ENCODE data around the gene POU2AF3. TPM values are rescaled to one million over a fixed set of nuclear protein-coding genes. Genes with fewer than 3 reads are reported as not detected.

Gene POU2AF3
- total RNA-seq, 1 experiment from 2014 or later: not detected

DNA sequence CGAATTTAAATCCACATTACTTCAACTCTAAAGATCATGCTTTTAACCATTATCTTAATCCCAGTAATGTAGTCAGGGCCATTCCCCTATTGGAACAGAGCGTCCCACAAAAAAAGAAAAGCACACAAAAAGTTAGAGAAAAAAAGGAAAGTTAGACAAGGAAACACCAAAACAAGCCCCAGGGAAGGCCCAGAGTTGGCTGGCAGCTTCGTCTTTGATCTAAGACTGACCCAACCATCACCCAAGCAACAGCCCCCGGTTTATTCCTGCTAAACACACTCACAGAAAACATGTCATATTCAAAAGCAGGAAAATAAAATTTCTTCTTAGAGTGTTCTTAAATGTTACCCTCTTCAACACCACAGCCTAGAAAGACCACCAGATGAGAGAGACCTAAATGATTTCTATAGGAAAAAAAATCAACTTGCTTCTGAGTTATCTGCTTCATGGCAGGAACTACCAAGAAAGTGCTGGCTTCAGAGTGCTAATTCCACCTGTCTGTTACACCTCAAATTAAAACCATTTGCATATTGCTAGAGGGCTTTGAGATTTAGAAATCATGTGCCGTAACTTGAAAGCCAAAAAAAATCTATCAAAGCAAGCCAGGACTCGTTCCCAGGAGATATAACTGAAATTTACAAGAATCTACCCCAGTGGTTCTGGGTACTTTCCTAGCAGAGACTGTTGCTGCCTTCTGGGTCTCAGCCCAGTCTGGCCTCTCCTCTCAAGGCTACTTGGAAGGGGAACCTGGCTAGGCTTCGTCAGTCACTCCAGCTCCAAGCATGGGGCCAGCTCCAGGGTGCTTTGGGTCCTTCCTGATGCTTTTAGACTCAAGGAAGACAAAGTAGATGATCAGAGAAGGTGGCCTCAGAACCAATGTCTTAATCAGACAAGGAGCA, 31.2 kb downstream of the POU2AF3 start:
- no peak overlapping the region for H3K4me3 ChIP-seq
- no peaks in the 10 kb centered on the region for H3K36me3 ChIP-seq
- H3K4me1 ChIP-seq: no peaks in the 10 kb centered on the region
- no peaks in the 10 kb centered on the region for H3K27me3 ChIP-seq
- DNase-seq: no peak
- no peak overlapping the region for H3K27ac ChIP-seq
- H3K9me3 ChIP-seq (replicated peaks): no peaks in the 10 kb centered on the region

DNA sequence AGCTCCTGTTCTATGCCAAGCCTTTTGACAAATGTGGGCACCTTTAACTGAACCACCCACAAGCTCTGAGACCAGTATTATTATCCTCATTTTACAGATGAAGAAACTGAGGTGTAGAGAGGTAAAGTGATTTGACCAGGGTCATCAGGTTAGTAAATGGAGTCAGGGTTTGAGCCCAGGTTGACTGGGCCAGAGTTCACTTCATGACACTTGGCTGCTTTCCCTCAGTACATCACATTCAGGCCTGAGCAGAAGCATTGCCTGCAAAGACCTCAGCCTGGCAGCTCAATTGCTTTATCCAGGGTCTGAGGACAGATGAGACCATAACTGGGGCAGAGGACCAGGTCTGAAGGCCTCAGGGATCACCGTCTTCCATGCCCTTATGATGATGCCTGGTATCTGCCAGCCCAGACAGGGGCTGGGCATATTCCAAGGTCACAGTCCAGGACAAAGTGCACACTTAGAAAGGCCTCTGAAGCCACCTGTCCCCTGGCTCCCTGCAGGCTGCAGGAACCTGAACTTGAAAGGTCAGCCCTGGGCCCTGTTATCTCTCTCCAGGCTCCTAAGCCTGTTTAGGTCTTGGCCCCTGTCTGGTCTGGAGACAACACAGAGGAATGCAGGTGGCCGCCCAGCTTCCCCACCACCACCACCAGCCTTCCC, 32.0 kb downstream of the POU2AF3 start:
- Histone ChIP-seq H3K4me3 (no peak overlapping the region), H3K4me1 (no peaks in the 10 kb centered on the region)

DNA sequence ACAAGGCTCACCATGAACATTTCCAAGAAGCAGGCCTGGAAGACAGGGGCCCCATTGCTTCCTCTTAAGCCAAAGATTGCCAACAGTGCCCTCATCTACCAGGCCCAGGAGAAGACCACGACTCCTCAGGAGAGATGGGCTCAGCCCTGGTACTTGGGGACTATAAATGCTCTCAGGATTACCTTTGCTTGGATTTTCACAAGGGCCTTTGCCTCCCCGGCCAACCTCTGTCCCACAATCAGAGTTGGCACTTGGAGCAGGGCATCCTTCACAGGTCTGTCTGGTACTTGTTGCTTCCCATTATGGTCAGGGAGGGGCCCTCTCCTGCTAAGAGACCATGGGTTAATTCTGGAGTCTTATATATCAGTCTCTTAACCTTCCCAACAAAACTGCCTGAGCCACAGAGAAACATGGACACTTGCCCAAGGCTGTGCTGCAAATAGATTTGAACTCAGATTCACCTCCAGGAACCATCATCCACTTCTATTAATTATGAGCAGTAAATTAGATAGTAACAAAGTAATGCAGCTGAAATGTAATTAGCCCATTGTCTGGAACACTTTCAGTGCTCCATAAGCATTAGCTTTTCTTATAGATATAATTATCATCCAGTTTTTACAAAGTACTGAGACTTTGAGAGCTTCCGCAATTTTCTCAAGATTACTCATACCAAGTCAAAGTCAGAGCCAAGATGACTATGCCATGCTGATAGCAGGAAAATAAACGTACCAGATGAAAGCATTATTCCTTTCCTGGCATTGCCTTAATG, 33.5 kb downstream of the POU2AF3 start:
- no peak overlapping the region for H3K27ac ChIP-seq
- DNase-seq: no peak
- H3K36me3 ChIP-seq: no peaks in the 10 kb centered on the region
- H3K4me3 ChIP-seq: no peak overlapping the region
- no peaks in the 10 kb centered on the region for H3K27me3 ChIP-seq
- no peaks in the 10 kb centered on the region for H3K9me3 ChIP-seq (replicated peaks)
- no peaks in the 10 kb centered on the region for H3K4me1 ChIP-seq

More for the DNA sequence above, 32.0 kb downstream of the POU2AF3 start:
- Histone ChIP-seq H3K27me3 (no peaks in the 10 kb centered on the region), H3K27ac (no peak overlapping the region), H3K36me3 (no peaks in the 10 kb centered on the region), H3K9me3 (replicated peaks) (no peaks in the 10 kb centered on the region)
- no peak for DNase-seq

DNA sequence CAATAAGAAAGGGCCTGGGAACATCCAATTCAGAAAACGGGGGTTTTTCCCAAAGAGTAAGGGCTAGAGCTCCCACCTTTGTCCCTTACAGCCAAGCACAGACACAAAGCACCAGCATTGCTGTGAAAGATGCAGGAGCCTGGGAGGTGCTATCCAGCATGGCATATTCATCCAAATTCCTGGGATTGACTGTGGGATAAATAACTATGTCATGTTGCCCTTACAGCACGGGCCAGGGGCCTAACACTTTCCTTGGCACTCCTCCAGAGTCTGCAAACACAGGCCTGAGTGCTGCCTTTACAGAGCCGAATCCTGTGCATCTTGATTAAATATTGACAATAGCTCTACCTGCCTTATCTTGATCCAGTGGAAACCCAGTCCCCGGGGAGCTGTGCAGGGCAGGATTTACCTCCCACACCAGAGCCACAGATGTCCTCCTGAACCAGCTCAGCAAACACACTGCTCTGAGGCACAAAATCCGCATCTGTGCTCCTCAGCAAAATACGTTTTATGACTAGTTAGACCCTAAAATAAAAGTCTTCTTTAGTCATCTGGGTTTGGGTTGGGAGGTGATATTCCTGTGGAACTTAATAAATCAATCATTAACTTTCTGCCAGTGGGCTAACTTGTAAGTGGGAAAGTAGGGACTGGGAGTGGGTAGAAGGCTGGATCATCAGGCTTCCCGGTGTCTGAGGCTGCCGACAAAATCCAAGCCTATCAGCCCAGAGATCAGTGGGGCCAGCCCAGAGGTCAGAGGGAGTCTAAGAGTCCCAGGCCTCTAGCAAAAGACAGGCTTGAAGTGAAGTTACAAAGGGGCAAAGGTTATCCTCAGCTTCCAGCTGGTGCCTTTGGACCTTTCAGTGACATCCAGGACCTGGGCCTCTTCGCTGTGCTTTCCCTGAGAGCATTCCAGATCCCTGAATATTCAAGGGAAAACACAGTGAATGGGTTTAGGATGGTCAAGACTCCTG, 36.5 kb downstream of the POU2AF3 start:
- H3K27ac ChIP-seq: no peak overlapping the region
- no peaks in the 10 kb centered on the region for H3K9me3 ChIP-seq (replicated peaks)
- no peak overlapping the region for H3K4me3 ChIP-seq
- H3K27me3 ChIP-seq: no peaks in the 10 kb centered on the region
- no peak for DNase-seq
- no peaks in the 10 kb centered on the region for H3K4me1 ChIP-seq
- H3K36me3 ChIP-seq: no peaks in the 10 kb centered on the region

DNA sequence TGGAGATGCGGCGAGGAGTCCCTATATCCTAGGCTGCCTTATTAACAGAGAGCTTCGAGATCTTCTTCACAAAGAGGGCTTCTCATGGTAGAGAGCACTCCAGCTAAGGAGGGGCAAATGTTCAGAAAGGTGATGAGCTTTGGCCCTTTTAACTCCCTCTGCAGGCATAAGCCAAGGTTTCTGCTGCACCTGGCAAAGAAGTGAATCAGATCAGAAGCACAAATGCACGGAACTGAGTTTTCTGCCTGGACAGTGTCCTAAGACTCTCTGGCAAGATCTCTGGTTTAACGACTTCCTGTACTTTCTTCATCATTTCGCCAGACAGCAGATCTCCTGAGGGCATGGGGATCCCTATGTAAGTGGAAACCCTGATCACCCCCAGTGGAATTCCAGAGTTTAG, 37.2 kb downstream of the POU2AF3 start:
- Histone ChIP-seq H3K36me3 (no peaks in the 10 kb centered on the region), H3K27ac (no peak overlapping the region), H3K9me3 (replicated peaks) (no peaks in the 10 kb centered on the region), H3K4me1 (no peaks in the 10 kb centered on the region), H3K27me3 (no peaks in the 10 kb centered on the region), H3K4me3 (no peak overlapping the region)
- DNase-seq: no peak

DNA sequence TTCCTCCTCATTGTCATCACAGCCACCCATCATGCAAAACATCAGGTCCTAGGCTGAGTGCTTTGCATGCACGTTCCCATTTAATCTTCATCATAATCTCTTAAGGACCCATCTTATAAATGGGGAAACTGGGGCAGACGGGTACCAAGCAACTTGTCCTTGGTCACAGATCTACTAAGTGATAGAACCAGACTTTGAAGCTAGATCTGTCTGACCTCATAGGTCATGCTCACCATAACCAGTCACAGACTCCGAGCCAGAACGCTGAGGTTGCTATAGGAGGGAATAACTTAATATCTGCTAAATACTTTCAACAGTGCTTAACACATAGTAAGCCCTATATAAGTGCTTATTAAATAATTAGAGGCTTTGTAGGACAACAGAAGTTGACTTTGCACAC, 37.7 kb downstream of the POU2AF3 start:
- no peaks in the 10 kb centered on the region for H3K4me1 ChIP-seq
- H3K36me3 ChIP-seq: no peaks in the 10 kb centered on the region
- DNase-seq: no peak
- H3K27ac ChIP-seq: no peak overlapping the region
- no peak overlapping the region for H3K4me3 ChIP-seq
- no peaks in the 10 kb centered on the region for H3K27me3 ChIP-seq
- H3K9me3 ChIP-seq (replicated peaks): no peaks in the 10 kb centered on the region

DNA sequence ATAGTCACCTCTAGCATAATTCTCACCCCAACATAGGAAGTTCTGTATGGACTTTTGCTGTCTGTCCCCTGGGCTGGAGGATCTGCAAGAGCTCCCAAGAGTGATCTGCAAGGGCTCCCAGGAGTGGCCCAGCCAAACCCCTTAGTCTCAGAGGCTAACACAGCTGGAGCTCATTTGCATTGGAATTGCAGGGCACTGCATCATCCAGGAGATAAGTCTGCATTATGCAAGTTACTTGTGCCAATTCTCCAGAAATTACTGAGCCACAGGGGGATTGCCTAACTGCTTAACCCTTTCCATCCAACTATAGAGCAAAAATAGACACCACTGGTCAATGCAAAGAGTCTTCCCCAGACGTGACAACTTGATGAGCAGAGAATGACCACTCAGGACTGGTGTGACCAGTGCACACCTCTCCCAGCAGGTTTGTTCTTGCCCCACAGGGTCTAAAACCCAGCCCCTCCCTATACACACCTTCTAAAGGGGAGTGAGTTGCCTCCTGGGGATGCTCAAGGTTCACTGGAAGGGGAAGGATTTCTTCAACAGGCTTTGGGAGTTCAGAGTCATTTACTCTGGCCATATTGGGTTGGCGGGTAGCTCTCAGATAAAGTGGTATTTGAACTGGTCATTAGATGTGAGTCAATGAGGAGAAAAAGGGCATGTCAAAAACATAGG, 38.4 kb downstream of the POU2AF3 start:
- H3K27ac ChIP-seq: no peak overlapping the region
- H3K9me3 ChIP-seq (replicated peaks): no peaks in the 10 kb centered on the region
- H3K36me3 ChIP-seq: no peaks in the 10 kb centered on the region
- no peaks in the 10 kb centered on the region for H3K27me3 ChIP-seq
- DNase-seq: no peak
- H3K4me3 ChIP-seq: no peak overlapping the region
- no peaks in the 10 kb centered on the region for H3K4me1 ChIP-seq

DNA sequence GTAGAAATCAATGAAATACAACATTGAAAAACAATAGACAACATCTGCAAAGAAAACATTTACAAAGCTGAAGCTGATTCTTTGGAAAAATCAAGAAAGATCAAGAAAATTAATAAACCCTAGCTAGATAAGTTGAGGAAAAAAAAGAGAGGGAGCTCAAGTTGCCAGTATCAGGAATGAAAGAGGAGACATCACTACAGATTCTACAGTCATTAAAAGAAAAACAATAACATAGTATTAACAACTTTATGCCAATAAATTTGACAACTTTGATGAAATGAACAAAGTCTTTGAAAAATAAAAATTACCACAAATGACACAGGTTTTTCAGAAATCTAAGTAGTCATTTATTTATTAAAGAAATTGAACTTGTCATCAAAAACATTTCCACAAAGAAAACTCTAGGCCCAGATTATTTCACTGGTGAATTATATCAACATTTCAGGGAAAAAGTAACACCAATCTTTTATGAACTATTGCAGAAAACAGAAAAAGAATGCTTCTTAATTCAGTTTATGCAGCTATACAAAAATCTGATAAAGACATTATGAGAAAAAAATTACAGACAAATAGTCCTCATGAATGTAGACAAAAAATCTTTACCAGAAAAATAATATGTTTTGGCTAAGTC, 41.5 kb downstream of the POU2AF3 start:
- Histone ChIP-seq H3K4me1 (no peaks in the 10 kb centered on the region), H3K4me3 (no peak overlapping the region), H3K9me3 (replicated peaks) (no peaks in the 10 kb centered on the region), H3K36me3 (no peaks in the 10 kb centered on the region), H3K27ac (no peak overlapping the region), H3K27me3 (no peaks in the 10 kb centered on the region)
- no peak for DNase-seq

DNA sequence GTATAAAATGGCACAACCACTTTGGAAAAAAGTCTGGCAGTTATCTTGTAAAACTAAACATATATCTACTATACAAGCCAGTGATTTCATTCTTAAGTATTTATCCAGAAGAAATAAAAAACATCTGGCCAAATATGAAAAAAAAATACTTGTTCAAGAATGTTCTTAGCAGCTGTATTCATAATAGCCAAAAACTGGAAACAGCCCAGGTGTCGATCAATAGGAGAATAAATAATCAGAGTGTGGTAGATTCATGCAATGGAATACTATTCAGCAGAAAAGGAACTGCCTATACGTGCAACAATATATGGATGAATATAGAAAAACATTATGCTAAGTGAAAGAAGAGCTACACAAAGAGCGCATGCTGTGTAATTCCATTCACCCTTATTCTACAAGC, 44.0 kb downstream of the POU2AF3 start:
- Histone ChIP-seq H3K27me3 (no peaks in the 10 kb centered on the region), H3K4me3 (no peak overlapping the region), H3K36me3 (no peaks in the 10 kb centered on the region), H3K4me1 (no peaks in the 10 kb centered on the region), H3K9me3 (replicated peaks) (no peaks in the 10 kb centered on the region), H3K27ac (no peak overlapping the region)
- DNase-seq: no peak

DNA sequence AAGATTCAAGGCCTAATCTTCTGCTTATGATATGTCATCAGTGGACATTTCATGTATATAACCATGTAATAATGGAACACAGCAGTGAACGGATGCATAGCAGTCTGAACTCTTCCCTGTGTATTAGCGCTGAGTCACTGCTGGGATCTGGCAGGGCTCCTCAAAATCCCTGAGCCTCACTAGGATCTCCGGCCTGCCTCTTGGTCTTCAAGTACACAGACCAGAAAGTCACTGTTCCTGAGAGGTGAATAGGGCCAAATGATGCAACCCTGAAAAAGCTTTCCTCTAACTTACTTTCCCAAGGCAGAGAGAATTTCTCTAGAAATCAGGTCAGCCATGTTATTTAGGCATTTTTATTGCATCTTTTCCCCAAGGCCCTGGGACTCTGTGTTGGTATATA, 45.7 kb downstream of the POU2AF3 start:
- H3K4me1 ChIP-seq: no peaks in the 10 kb centered on the region
- no peaks in the 10 kb centered on the region for H3K27me3 ChIP-seq
- H3K36me3 ChIP-seq: no peaks in the 10 kb centered on the region
- no peaks in the 10 kb centered on the region for H3K9me3 ChIP-seq (replicated peaks)
- no peak overlapping the region for H3K4me3 ChIP-seq
- no peak for DNase-seq
- H3K27ac ChIP-seq: no peak overlapping the region

DNA sequence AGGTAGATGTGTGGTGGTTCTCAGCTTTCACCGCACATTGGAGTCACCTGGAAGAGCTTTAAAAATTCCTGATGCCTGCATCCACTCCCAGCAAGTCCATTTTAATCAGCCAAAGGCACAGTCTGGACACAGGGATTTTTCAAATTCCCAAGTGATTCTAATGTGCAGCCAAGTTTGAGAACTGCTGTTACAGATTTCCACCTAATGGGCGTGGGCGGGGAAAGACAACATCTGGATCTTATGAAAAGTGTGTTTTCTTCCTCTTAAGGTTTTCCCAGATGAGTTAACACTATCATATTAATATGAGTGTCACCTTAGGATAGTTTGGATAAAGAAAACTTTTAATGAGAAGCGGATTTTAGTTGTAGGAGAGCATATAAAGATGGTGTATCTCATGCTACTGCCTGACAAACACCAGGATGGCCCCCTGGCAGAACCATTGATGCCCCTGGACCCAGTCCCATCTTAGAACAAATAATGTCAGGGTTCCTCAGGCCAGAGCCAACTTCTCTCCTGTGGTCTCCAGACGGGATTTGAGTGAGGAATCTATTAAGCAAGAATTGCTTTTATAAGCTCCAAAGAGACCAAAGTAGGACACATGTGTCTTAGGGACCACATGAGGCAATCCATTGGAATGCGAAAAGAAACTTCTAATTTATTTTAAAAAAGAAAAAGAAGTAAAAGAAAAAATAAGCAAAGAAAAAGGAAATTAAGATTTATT, 48.8 kb downstream of the POU2AF3 start:
- Histone ChIP-seq H3K4me3 (no peak overlapping the region), H3K4me1 (no peaks in the 10 kb centered on the region), H3K27me3 (no peaks in the 10 kb centered on the region), H3K36me3 (no peaks in the 10 kb centered on the region), H3K9me3 (replicated peaks) (no peaks in the 10 kb centered on the region), H3K27ac (no peak overlapping the region)
- no peak for DNase-seq

DNA sequence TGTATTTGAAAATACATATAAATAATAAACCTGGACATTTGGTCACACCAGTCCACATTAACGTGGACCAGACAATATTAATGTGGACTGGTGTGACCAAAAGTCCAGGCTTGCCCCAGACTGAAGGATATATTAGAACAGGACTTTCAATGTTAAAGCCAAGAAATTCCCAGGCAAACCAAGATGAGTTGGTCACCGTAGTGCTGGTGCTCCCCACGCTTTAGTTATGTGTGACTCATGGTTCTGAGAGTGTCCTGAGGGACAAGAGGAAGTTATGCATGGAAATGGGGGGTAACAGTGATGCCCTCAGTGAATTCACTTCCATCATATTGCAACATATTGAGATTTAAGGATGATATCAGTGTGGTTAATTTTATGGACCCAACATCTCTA, 49.4 kb downstream of the POU2AF3 start:
- no peak for DNase-seq
- H3K4me3 ChIP-seq: no peak overlapping the region

DNA sequence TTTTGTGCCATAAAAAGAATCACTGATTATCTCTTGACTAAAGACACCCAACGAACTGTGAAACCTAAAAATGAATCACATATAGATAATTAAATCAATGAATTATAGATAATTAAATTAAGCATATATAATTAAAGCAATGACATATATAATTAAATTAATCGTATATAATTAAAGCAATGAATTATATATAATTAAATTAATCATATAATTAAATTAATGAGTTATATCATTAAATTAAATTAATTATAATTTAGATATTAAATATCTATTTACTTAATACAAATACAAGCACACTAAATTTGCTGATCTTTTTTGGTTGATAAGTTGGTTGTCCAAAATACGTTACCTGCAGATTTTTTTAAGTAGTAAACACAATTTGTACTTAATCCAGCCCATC, 49.8 kb downstream of the POU2AF3 start:
- Histone ChIP-seq H3K9me3 (replicated peaks) (no peaks in the 10 kb centered on the region), H3K36me3 (no peaks in the 10 kb centered on the region), H3K27ac (no peak overlapping the region), H3K4me3 (no peak overlapping the region), H3K27me3 (no peaks in the 10 kb centered on the region), H3K4me1 (no peaks in the 10 kb centered on the region)
- DNase-seq: no peak

More for the DNA sequence above, 49.4 kb downstream of the POU2AF3 start:
- H3K27ac ChIP-seq: no peak overlapping the region
- H3K27me3 ChIP-seq: no peaks in the 10 kb centered on the region
- no peaks in the 10 kb centered on the region for H3K36me3 ChIP-seq
- H3K9me3 ChIP-seq (replicated peaks): no peaks in the 10 kb centered on the region
- no peaks in the 10 kb centered on the region for H3K4me1 ChIP-seq

Measured in SJCRH30 (cell line).